Middle frontal gyrus (tissue), 1 donor: Measurements from ENCODE around the gene AGO3.
"Not testable (repeated sequence)": the region's sequence is repeated elsewhere in the genome, so short reads cannot be mapped to it uniquely, and the experiment has no call there.

ENCODE experiments used
- DNase-seq: peaks from one replicate; pipeline ENCODE4 v3.0.0-alpha.2; 2015; ENCODE audit warnings: low spot score; ENCODE audit errors: extremely low spot score

The AGO3 gene

DNA sequence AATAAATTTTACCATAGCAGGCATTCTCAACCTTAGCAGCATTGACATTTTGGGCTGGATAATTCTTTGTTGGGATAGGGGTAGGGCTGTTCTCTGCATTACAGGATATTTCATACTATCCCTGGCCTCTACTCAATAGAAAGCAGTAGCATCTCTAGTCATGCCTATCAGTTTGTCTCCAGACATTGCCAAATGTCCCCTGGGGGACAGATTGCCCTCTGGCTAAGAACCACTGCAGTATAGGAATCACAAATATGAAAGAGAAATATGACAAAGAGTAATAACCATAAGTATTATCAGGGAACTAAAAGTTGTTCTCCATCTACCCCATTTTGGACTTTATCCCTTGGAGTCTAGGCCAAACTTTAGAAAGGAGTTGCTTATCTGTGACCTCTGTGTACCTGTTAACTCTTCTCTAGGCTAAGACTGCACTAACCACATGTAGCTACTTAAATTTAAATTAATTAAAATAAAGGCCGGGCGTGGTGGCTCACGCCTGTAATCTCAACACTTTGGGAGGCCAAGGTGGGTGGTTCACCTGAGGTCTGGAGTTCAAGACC is 76.1 kb downstream of the AGO3 start:
- DNase-seq, result no peak

DNA sequence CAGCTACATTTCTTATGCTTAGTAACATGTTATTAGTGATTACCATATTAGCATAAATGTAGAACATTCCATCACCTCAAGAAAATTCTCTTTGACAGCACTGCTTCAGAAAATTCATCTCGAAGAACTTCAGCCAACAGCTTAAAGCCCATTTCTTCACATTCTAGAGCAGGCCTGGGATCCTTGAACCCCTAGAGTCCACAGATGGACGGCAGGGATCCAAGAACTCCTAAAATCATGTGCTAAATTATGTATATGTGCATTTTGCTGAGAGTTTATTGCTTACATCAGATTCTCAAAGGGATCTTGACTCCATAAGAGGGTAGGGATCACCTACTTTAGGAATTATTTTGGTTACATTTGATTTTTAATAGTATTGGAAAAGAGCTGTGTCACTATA is 76.8 kb downstream of the AGO3 start:
- DNase-seq, result no peak

DNA sequence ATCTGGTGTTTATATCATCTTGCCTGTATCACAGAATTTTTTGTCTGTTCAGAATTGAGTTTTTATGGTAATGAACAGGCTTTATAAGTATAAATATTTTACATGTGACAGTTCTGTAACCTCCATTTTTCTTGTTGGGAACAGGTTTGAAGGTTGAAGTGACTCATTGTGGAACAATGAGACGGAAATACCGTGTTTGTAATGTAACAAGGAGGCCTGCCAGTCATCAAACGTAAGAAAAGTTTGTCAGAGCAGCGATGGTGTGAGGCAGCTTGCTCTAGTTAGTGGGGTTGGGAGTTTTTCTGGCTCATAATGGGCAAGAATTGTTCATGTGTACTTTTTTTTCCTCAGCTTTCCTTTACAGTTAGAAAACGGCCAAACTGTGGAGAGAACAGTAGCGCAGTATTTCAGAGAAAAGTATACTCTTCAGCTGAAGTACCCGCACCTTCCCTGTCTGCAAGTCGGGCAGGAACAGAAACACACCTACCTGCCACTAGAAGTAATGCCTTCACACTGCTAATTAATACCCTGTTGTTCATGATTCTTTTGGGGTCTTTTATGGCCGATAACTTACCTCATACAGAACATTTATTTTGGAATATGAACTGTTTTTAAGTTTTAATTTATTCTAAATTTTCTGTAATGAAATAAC is 77.8 kb downstream of the AGO3 start:
- no peak for DNase-seq

DNA sequence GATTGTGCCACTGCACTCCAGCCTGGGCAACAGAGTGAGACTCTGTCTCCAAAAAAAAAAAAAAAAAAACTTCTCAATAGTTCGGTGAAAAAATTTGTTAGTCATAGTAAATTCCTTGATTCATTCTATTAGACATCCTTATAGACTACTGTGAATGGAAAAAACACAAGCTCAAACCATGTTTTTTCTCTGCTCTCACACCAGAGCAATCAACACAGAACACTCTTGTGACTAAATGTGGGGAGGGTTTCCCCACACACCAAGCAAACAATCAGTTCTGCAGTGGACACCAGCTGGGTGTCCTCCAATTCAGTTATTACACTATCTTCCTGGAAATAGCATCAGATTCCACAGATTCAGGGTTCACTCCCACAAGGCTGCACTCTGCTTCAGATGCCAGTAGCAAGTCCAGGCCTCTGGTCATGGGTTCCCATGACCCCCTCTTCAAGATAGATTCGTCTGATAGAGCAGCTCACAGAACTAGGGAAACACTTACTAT is 83.9 kb downstream of the AGO3 start:
- DNase-seq, result no peak

DNA sequence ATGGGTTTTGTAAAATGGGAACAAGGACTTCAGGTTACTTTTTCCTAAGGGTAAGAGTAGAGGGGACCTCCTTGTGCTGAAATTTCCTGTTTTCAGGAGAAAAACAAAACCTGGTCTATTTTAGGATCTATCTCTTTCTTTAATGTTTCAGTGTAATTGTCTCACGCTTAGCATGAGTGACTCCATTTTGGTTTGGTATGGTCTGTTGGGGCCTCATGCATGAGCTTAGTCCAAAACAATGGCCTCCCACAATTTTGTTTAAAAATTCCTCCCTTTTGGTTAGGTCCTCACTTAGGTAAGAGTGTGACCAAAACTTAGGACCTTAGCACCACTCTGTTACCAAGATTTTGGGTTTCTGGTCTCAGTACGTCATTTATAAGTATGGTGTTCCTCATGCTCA is 85.8 kb downstream of the AGO3 start:
- DNase-seq, result no peak

DNA sequence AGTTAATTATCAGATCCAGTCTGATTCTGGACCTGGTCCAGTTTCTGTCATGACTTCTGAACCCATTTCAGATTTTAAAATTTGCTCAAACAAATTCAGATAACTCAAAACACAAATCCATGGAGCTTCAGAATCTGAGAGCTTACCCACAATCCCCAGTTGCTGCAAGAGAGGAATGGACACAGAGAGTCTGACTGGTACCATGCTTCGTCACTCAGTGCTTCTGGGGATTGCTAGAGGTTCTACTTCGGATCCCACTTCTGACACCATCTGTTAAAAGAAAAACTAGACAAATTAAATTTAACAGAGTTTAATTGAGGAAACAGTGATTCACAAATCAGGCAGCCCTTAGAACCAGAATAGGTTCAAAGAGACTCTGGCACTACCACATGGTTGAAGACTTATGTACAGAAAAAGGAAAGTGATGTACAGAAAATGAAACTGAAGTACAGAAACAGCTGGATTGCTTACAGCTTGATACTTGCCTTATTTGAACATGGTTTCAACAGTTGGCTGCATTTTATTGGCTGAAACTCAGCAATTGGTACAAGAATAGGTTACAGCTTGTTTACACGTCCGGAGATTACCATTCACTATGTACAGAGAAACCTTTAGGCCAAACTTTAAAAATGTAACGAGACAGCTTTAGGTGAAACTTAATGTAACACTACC is 92.3 kb downstream of the AGO3 start:
- no peak for DNase-seq

DNA sequence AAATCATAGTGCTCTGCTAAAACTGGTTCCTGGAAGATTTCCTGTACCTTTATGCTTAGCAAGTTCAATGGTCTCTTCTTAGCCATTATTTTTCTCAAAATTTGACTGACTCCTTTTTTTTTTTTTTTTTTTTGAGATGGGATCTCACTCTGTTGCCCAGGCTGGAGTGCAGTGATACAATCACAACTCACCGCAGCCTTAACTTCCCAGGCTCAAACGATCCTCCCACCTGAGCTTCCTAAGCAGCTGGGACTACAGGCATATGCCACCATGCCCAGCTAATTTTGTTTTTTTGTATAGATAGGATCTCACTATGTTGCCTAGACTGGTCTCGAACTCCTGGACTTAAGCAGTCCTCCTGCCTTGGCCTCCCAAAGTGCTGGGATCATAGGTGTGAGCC is 93.1 kb downstream of the AGO3 start:
- not testable (repeated sequence) for DNase-seq

DNA sequence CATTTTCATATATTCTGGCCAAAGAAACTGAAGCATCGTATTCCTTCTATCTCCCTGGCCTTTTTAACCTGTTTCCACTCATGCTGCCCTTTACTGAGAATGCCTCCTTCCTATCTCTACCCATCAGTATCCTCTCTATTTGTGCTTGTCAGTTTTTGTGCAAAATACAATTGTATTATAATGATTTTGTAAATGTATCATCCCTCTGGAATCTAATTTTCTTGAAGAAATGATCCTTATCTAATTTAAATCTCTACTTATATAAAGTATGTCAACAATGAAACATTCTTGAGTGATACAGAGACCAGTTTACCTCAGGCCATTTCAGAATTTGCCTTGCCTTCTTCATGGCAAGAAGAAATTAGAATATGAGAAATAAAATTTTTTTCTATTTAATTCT is 93.9 kb downstream of the AGO3 start:
- DNase-seq, result no peak

DNA sequence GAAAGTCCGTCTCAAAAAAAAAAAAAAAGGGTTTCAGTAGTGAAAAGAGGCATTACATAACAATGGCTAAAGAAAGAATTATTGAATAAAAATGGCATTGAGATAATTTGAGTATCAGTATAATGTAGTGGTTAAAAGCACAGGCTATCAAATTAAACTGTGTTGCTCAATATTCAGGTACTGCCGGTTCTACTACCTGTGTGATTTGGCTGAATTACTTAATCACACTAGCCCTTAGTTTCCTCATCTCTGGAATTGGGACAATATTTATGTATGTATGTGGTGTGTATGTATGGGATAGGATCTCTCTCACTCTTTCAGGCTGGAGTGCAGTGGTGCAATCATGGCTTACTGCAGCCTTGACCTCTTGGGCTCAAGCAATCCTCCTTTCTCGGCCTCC is 96.9 kb downstream of the AGO3 start:
- no peak for DNase-seq

DNA sequence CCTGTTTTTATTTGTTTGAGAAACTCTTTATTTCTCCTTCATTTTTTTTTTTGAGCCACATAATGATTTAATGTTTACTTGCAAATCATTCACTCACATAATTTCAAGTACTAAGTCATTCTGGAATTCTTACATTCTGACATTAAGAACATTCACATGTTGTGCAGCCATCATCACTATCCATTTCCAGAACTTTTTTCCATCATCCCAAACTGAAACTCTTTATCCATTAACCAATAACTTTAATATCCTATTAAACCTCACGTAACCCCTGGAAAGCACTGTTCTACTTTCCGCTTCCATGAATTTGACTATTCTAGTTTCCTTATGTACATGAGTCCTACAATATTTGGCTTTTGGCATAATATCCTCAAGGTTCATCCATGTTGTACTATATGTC is 100.5 kb downstream of the AGO3 start:
- no peak for DNase-seq

DNA sequence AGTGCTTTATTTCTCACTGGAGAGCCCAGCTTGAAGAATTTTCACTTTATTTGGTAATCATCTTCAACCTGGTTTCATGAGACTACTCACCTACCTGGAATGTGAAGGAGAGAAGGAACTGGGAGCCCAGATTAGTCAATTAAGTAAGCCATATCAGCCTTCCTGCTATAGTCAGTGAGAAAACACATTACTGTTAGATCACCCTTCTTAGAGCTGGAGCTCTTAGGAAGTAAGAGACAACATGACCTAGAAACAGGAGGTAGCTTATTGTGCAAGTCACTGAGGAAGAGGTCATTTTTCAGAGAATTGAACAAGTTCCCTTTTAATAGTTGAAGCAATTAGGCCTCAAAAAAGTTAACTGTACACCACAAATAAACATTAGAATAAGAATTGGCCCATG is 103.8 kb downstream of the AGO3 start:
- DNase-seq, result no peak

DNA sequence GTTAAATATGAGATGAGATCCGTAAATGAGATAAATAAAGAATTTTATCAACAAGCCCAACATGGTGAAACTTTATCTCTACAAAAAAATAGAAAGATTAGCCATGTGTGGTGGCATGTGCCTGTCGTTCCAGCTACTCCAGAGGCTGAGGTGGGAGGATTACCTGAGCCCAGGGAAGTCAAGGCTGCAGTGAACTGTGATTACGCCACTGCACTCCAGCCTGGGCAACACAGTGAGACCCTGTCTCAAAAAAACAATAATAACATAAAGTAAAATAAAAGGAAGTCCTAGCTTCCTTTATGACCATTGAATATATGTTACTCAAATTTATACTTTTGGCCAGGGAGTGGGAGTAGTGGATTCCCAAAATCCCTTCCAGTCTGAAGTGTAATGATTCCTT is 104.2 kb downstream of the AGO3 start:
- DNase-seq, result no peak

DNA sequence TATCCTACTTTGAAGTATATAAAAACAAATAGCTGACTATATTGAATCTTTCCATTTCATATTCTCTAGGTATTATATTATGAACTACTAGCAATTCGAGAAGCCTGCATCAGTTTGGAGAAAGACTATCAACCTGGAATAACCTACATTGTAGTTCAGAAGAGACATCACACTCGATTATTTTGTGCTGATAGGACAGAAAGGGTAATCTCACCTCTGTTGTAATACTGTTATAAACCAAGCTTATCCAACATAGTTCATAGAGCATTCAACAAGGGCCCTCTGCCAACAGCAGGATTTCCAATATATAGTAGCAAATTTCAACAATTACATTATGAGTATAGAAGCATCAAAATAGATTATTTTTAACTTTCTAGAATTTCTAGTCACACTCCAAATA is 109.3 kb downstream of the AGO3 start:
- no peak for DNase-seq

DNA sequence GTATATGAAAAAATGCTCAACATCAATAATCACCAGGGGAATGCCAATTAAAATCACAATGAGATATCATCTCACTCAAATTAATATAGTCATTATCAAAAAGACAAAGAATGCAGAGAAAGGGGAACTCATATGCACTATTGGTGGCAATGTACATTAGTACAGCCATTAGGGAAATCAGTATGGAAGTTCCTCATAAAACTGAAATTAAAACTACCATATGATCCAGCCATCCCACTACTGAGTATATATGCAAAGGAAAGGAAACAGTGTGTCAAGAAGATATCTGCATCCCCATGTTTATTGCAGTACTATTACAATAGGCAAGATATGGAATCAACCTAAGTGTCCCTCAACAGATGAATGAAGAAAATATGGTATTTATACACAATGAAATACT is 120.9 kb downstream of the AGO3 start:
- no peak for DNase-seq

DNA sequence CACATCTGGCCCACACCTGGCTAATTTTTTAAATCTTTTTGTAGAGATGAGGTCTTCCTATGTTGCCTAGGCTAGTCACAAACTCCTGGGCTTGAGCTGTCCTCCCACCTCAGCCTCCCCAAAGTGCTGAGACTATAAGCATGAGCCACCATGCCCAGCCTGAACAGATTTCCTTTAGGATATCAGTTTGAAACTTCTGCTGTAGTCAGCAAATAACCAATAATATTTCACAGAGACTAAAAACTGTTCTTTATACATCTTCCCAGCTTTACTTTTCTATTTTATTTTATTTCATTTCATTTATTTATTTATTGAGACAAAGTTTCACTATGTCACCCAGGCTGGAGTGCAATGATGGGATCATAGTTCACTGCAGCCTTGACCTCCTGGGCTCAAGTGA is 123.1 kb downstream of the AGO3 start:
- no peak for DNase-seq

DNA sequence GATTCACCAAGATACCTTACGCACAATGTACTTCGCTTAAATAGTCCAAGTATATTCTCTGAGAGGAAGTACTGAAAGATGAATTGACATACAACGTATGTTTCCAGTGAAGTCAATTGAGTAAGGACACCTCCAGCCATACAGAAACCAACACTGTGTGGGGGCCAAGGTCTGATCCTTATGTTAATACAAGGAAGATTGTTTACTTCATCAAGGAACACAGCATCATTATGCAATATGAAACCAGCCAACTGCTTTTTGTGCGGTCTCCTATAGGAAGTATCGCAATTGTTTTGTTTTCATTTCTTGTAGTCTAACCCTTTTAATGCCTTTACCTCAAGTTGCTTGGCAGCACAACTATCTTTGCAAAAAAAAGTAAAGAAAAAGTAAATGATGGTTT is 124.8 kb downstream of the AGO3 start:
- no peak for DNase-seq

DNA sequence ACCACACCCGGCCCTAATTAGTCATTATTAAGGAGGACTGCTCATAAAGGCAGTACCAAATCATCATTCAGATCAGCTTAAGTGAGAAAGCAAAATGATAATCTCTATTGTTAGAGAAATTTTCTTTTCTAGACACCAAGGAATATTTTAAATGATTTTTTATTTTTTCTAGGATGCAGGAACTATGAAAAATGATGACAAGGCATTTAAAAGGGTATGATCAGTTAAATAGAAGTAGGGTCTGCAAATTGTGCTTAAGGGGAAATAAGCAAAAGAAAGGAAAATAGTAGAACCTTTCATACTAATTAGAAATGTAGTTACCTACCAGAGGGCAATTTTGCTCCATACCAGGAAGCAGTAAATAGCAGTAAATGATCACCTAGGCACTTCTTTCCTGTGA is 131.4 kb downstream of the AGO3 start:
- no peak for DNase-seq

DNA sequence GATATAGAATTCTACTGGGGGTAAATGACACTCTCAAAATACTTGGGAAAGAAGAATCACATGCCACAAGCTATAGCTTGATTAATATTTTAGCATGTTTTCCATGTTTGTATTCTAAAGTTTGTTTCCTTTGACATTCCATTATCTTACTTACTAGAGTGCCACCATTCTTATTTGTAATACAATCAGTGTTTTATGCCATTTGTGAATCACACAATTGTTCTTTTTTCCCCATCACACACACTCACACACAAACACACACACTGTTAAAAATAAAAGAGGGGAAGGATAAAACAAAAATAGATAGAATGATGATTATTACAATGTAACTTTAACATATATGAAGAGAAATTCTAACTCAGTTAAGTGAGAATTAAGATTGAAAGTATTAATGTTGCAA is 137.0 kb downstream of the AGO3 start:
- no peak for DNase-seq

DNA sequence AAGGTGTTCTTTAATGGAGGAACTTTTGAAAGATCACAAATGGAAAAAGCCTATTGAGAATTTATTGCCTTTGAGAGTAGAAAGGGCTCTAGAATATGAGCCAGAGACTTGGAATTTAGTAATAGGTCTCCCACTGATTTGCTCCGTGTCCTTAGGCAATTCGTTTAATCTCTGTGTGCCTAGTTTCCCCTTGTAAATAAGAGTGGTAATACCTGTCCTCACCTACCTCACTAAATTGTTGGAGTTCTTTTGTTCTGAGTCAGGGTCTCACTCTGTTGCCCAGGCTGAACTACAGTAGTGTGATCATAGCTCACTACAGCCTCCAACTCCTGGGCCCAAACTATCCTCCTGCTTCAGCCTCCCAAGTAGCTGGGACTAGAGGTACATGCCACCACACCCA is 138.0 kb downstream of the AGO3 start:
- DNase-seq, result no peak

DNA sequence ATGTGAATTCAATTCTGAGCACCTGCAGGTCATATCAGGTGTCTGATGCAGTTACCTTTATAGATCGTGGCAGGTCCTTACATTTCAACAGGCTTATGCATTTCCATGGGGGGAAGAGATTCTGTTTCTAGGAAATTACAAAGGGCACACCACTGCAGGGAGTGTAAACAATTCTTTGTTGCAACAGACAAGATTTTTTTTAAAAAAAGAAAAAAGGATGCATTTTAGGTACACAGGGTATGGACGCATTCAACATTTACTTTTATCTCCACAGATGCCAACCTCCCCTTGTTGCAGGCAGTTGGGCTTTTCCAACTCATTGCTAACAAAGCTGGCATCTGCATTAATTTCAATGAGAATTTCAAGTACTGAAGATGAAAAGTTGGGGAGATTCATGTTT is 139.4 kb downstream of the AGO3 start:
- no peak for DNase-seq

DNA sequence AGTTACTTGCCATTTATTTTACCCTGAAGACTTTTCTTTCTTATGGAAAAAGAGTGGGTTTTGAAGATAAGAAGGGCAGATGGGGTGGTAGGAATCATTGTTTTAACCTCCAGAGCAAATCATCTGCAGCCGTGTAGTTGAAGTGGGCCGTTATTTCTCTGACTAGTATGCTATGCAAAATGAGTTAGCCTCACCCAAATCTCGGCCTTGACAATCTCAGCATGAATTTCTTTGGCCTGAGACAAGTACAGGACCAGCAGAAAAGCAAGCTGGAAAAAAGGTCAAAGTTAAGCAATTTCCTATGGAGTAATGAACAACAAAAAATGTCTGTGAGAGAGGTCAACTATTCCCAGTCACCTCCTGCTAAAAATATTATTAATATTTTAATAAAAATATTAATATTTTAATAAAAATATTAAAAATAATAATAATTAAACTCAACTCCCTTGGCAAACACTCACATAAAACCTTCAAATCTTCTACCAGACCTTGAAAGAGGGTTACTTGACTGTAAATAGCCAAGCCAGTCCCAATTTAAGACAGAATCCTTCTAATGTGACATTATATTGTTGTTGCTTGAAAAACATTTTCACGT is 146.2 kb downstream of the AGO3 start:
- DNase-seq, result no peak

DNA sequence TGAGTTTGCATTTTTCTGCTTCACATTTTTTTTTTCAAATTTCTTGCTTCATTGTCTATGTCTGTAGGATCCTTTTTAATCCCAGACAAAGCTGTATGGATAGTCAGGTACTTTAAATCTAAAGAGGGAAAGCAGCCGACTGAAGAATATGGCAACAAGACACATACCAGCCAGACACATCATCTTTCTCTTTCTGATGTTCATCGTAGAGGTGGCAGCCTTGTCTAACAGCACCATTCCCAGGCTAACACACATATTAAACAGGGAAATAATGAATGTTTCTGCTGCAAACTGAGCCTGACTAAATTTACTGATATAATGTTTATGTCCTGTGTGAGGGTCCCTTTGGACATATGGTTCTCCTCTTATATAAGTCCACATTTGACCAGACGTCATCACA is 149.3 kb downstream of the AGO3 start:
- DNase-seq, result no peak

DNA sequence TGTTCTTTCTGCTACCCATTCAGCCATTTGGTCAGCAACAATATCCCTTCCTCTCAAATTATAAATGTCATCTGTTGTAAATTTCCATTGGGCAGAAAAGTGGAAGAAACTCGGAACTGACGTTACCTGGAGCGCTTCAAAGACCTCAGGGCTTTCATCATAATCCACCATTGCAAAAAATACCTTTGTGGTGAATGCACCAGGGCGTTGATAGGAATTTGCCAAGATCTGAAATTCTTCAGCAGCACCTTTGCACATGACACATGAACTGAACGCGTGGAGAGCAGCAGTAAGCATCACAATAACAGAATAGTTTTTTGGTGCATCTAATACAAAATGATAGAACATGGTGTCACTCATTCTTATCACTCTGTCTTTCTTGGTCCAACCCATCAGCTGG is 149.9 kb downstream of the AGO3 start:
- no peak for DNase-seq
